Stimulated activated CD8-positive, alpha-beta memory T cell treated with anti-CD3 and anti-CD28 coated beads, Interleukin-15, amount 100 ng/mL, for 48 hours (primary cell): ENCODE measurements around the gene GPR162.

ENCODE experiments used
- DNase-seq, 2 donors: peaks; one replicate each; pipeline ENCODE4 v3.0.0-alpha.2; 2020; ENCODE audit warnings: low read depth in 2 of 2

The GPR162 gene

DNA sequence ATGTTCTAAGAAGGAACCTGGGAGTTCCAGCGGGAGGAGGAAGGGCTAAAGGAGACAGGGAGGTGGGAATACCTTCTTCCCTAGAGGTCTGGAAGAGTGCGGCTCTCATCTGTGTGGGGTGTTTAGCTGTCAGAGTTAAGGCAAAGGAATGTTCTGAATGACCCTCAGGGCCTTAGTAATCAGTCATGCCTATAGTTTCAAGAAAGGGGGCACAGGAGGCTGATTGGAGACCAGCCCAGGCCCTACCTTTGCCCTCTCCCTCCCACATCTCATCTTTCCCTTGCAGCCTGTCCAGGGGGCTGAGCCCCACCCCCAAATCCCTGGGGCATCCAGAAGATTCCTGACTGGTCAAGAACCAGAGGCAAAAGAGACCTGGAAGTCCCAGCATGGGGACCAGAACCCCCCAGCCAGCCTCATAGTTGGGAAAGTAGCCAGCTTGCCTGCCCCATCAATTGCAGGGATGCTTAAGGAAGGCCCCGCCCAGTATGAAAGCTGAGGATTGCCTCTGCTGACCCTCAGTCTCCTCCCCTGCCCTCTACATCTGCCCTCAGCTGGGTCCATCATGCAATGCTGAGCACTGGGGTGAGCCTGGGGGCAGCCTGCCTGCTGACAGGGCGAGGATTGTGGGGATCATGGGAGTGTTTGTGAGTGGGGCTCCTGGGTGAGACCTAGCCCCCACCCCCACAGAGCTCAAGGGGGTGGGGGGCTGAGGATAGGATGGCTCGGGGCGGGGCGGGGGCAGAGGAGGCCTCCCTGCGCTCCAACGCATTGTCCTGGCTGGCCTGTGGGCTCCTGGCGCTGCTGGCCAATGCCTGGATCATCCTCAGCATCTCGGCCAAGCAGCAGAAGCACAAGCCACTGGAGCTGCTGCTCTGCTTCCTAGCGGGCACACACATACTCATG is 1.8 kb downstream of the GPR162 start:
- no peak for DNase-seq

DNA sequence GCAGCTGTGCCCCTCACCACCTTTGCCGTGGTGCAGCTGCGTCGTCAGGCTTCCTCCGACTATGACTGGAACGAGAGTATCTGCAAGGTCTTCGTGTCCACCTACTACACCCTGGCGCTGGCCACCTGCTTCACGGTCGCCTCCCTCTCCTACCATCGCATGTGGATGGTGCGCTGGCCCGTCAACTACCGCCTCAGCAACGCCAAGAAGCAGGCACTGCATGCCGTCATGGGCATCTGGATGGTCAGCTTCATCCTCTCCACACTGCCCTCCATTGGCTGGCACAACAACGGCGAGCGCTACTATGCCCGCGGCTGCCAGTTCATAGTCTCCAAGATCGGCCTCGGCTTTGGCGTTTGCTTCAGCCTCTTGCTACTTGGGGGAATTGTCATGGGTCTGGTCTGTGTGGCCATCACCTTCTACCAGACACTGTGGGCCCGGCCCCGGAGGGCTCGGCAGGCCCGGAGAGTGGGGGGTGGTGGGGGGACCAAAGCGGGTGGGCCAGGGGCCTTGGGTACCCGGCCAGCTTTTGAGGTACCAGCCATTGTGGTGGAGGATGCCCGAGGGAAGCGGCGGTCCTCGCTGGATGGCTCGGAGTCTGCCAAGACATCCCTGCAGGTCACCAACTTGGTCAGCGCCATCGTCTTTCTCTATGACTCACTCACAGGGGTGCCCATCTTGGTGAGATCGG is 2.6 kb downstream of the GPR162 start:
- DNase-seq: no peak

- no peak for DNase-seq
Measured at GRCh38 chr12:6824901-6825381, 3.3 kb downstream of the GPR162 start.

- peak; percentile 57 to 64 for DNase-seq
Measured at GRCh38 chr12:6825398-6826124, 3.9 kb downstream of the GPR162 start.

GRCh38 chr12:6826125-6826733 is 4.6 kb downstream of the GPR162 start:
- no peak for DNase-seq

DNA sequence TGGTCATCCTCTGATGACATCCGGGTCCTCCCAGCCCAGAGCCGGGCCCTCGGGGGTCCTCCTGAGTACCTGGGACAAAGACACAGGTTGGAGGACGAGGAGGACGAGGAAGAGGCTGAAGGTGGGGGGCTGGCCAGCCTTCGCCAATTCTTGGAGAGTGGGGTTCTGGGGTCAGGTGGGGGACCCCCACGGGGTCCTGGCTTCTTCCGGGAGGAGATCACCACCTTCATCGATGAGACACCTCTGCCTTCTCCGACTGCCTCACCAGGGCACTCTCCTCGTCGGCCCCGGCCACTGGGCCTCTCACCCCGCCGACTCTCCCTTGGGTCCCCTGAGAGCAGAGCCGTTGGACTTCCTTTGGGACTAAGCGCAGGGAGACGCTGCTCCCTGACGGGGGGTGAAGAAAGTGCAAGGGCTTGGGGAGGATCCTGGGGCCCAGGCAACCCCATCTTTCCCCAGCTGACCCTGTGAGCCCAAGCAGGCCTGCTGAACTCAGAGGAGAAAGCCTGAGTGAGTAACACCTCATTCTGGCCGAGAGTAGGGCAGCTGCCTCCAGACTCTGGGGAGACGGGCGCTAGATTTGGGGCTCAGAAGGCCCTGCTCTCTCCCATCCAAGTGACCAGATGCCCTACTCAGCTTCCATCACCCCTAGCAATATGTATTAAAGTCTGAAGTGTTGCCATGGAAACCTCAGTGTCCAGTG is 5.3 kb downstream of the GPR162 start:
- no peak for DNase-seq

DNA sequence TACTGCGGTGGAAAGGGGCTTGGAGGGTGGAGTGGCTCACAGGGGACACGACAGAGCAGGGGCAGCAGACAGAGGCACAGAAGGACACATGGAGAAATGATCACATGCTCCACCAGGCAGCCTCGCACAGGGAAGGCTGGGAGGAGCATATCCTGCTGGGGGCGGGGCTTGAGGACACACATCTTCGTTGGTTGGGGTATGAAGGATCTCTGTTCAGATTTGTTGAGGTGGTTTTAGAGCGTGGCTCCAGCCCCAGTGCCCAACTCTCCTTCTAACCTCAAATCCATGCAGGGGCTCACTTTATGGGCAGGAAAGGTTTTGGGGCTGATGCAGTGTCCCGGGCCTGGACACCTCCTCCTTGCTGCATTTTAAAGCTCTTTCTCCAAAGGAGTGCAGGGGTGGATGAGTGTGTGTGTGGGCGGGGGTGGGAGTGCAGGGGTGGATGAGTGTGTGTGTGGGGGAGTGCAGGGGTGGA is 5.9 kb downstream of the GPR162 start:
- peak; percentile 20 to 31 for DNase-seq

- no peak for DNase-seq
Measured at GRCh38 chr12:6827982-6828780, 6.6 kb downstream of the GPR162 start, which contains the start of gene P3H3. Gene P3H3, plus strand, starts transcription at chr12:6828407. Its CDS starts 34 bp downstream, at chr12:6828441.

GRCh38 chr12:6828781-6829535 is 7.3 kb downstream of the GPR162 start:
- DNase-seq: no peak

DNA sequence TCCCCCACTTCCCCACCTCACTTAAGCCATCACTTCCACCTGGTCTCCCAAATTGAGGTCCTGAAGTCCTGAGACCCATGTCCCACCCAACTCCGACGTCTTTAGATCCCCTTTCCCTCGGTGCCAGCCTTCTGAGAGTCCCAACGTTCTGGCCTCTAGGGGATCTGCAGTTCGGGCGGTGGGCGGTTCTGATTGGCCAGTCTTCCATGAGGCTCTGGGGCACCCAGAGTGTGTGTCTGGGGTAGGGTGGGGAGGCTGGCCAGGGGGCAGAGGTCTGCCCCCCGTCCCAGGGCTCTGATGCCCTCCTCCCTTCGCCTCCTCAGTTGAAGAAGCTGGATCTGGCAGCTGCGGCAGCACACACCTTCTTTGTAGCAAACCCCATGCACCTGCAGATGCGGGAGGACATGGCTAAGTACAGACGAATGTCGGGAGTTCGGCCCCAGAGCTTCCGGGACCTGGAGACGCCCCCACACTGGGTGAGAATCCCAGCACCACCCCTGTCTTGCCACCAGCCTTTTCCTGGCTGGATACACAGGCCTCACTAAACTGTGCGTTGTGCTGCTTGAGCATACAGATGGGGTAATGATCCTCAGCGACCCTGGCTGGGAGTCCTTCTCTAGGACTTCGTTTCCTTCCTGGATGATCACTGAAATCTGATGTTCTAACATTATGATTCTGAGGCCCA is 8.1 kb downstream of the GPR162 start:
- DNase-seq: no peak

DNA sequence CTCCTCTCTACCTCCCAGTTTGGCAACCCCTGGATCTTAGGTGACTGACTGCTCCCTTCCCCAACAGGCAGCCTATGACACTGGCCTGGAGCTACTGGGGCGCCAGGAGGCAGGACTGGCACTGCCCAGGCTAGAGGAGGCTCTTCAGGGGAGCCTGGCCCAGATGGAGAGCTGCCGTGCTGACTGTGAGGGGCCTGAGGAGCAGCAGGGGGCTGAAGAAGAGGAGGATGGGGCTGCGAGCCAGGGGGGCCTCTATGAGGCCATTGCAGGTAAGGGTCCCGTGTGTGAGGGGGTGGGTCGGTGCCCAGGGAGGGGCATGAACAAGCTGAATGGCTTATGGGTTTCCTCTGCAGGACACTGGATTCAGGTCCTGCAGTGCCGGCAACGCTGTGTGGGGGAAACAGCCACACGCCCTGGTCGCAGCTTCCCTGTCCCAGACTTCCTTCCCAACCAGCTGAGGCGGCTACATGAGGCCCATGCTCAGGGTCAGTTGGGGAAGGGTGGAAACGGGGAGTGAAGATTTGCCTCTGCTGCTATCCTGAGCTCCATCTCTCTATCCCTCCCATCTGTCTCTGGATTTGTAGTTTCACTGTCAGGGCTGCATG is 8.8 kb downstream of the GPR162 start:
- no peak for DNase-seq

DNA sequence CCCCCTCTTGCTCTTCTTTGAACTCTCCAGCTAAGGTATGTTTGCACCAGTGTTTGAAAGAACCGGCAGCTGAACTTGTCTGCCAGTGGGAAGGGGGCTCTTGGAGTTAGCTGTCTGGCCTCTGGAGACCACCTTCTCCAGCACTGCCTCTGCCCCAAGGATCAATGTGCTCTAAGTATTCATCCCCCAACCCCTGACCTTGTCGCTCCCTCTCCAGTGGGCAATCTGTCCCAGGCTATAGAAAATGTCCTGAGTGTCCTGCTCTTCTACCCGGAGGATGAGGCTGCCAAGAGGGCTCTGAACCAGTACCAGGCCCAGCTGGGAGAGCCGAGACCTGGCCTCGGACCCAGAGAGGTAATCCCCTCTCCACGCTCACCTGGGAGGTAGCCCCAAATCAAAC is 9.4 kb downstream of the GPR162 start:
- no peak for DNase-seq

DNA sequence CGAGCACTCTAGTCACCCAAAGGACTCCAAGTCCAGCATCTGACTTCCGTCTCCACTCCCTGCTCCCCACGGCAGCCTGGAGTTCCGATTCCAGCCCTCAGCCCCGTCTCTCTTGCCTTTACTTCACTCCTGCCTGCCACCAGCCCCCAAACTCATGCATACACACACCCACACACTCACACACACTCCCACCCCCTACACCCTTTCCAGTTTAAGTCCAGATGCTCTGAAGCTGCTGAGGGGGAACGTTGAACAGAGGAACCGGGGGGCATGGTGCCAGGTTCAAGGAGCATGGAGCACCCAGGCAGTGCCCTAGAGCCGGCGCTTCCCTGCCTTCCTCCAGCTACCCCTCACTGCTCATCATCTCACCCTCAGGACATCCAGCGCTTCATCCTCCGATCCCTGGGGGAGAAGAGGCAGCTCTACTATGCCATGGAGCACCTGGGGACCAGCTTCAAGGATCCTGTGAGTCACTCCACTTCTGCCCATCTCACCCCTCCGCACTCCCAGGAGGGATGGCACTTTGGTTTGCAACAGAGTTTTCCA is 9.9 kb downstream of the GPR162 start:
- DNase-seq: no peak

DNA sequence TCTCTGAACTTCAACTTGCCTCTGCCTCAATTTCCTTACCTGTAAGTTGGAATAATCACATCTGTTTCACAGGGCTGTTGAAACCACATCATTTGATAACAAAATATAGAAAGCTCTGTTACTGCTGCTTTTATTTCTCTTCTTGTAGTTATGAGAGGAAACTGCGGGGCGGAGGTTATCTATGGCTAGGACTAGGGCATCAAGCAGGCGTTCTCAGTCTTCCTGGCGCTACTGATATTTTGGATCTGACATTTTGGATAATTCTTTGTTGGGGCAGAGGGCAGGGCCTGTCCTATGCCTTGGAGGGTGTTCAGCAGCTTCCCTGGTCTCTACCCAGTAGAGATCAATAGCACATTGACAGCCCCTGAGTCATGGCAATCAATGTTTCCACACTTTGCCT is 10.5 kb downstream of the GPR162 start:
- no peak for DNase-seq

DNA sequence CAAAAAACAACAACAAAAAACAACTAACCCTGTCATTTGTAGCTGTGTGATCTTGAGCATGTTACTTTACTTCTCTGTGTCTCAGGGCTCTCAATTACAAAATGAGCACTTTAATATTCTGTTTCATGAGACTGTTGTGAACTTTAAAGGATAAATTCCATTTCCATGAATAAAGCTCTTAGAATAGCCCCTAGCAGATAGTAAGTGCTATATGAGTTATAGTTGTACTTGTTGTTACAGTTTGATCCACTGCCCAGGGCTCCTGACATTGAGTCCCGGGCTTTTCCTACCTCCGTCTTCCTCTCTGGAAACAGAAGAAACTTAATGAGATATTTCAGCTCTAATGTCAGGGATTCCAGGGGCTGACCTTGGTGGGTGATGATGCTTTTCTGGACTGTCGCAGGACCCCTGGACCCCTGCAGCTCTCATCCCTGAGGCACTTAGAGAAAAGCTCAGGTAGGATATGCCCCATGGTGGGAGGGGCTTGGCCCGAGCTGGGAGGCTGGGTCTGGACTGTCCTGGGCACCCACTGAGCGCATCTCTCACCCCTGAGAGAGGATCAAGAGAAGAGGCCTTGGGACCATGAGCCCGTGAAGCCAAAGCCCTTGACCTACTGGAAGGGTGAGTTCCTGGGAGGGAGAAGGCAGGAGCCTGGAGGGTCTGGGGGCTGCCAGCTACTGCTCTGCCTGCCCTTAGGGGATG is 11.7 kb downstream of the GPR162 start:
- no peak for DNase-seq

DNA sequence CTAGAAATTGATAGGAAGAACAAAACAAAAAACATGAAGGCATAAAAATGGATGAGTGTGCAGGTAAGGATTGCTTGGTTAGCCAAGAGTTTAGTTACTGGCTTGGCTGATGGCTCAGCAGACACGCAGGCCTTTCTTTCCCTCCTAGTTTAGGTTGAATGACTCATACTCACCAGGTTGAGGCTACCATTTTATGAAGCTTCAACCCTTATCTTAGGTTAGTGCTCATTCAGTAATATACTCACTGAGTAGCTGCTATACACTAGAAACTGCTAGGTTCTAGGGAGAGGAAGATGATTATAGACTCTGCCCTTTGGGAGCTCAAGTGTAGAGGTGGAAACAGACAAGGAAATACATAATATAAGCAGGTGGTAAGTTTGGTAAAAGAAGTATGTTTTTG is 12.6 kb downstream of the GPR162 start:
- no peak for DNase-seq

DNA sequence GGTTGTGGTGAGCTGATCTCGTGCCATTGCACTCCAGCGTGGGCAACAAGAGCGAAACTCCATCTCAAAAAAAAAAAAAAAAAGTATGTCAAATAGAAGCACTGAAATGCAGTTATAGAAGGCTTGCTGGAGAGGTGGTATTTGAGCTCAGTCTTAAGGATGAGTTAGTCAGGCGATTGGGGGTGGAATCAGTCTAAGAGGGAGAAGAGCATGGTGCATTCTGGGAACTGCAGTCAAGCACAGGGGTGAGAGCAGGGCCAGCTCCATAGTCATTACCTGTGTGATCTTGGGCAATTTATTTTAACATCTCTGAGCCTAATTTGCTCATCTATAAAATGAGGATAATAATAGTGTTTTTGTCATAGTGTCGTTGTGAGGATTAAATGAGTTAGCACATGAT is 13.3 kb downstream of the GPR162 start:
- no peak for DNase-seq
